GM19455 (cell line): ENCODE measurements around the gene SDC4.

Experiments
- ATAC-seq: cut with Tn5 transposase; IDR thresholded peaks from one replicate; pipeline ENCODE4 v1.9.1; 2021; ENCODE audit not compliant: unreplicated experiment

SDC4 gene

GRCh38 chr20:45301824-45302271 lies 46.4 kb downstream of the SDC4 start:
- ATAC-seq = no peak

GRCh38 chr20:45300961-45301360 lies 47.3 kb downstream of the SDC4 start:
- ATAC-seq = no peak

- no peak for ATAC-seq
Observed at GRCh38 chr20:45299786-45300185, 48.4 kb downstream of the SDC4 start.

- ATAC-seq = no peak
Observed at GRCh38 chr20:45297786-45298497, 50.3 kb downstream of the SDC4 start.

GRCh38 chr20:45294659-45295058 lies 53.6 kb downstream of the SDC4 start:
- no peak for ATAC-seq

- no peak for ATAC-seq
Observed at GRCh38 chr20:45294003-45294368, 54.2 kb downstream of the SDC4 start.

GRCh38 chr20:45293041-45294002 lies 54.9 kb downstream of the SDC4 start:
- no peak for ATAC-seq

- no peak for ATAC-seq
Observed at GRCh38 chr20:45292343-45292742, 55.9 kb downstream of the SDC4 start.

GRCh38 chr20:45291526-45291925 lies 56.7 kb downstream of the SDC4 start:
- ATAC-seq = no peak

GRCh38 chr20:45290677-45291355 lies 57.4 kb downstream of the SDC4 start:
- no peak for ATAC-seq

GRCh38 chr20:45289942-45290676 lies 58.1 kb downstream of the SDC4 start:
- no peak for ATAC-seq

GRCh38 chr20:45288860-45289259 lies 59.4 kb downstream of the SDC4 start:
- ATAC-seq = no peak

GRCh38 chr20:45288376-45288775 lies 59.8 kb downstream of the SDC4 start:
- no peak for ATAC-seq

GRCh38 chr20:45283551-45284057 lies 64.6 kb downstream of the SDC4 start:
- no peak for ATAC-seq

- no peak for ATAC-seq
Observed at GRCh38 chr20:45282700-45283550, 65.3 kb downstream of the SDC4 start.

GRCh38 chr20:45279992-45280391 lies 68.2 kb downstream of the SDC4 start:
- ATAC-seq = no peak

GRCh38 chr20:45275338-45275737 lies 72.9 kb downstream of the SDC4 start:
- no peak for ATAC-seq
